Liver (tissue), 3 donors: ENCODE results near the gene EHF.

Source experiments
- ATF3 ChIP-seq: IDR thresholded peaks from 2 replicates; pipeline ENCODE4 v1.6.1; 2016; ENCODE audit warnings: antibody characterized with exemption
- JUND ChIP-seq, 2 donors: IDR thresholded peaks; 2 replicates each; pipeline ENCODE4 v1.6.1; 2016; ENCODE audit warnings: antibody characterized with exemption in 2 of 2
- RAD21 ChIP-seq, 2 donors: IDR thresholded peaks; 2 replicates each; pipeline ENCODE4 v1.6.1; 2016; ENCODE audit warnings: antibody characterized with exemption in 2 of 2, mild to moderate bottlenecking in 2 of 2
- SP1 ChIP-seq: IDR thresholded peaks from 2 replicates; pipeline ENCODE4 v1.6.1; 2018; ENCODE audit warnings: antibody characterized with exemption, mild to moderate bottlenecking
- TF ChIP-seq, protein P1 (sequence below): fragments of 150-350 bp; IDR thresholded peaks from 2 replicates; pipeline ENCODE4 v1.5.1; 2017; ENCODE audit warnings: improper control_type of control experiment, low read depth, low read length; ENCODE audit not compliant: missing input control
- TF ChIP-seq, protein P2 (sequence below): IDR thresholded peaks from 2 replicates; pipeline ENCODE4 v1.6.1; 2016; ENCODE audit warnings: antibody characterized with exemption
- donor health status: healthy.
- donor health status: healthy.

GRCh38 chr11:34620202-34620601, 691 bp upstream of the EHF start:
- no peak for TF ChIP-seq JUND (IDR thresholded peaks at IDR 0.05)
- TF ChIP-seq, protein P1, sequence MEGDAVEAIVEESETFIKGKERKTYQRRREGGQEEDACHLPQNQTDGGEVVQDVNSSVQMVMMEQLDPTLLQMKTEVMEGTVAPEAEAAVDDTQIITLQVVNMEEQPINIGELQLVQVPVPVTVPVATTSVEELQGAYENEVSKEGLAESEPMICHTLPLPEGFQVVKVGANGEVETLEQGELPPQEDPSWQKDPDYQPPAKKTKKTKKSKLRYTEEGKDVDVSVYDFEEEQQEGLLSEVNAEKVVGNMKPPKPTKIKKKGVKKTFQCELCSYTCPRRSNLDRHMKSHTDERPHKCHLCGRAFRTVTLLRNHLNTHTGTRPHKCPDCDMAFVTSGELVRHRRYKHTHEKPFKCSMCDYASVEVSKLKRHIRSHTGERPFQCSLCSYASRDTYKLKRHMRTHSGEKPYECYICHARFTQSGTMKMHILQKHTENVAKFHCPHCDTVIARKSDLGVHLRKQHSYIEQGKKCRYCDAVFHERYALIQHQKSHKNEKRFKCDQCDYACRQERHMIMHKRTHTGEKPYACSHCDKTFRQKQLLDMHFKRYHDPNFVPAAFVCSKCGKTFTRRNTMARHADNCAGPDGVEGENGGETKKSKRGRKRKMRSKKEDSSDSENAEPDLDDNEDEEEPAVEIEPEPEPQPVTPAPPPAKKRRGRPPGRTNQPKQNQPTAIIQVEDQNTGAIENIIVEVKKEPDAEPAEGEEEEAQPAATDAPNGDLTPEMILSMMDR = no peak
- no peak for TF ChIP-seq RAD21 (IDR thresholded peaks at IDR 0.05)
- TF ChIP-seq SP1 = no peak
- TF ChIP-seq, protein P2, sequence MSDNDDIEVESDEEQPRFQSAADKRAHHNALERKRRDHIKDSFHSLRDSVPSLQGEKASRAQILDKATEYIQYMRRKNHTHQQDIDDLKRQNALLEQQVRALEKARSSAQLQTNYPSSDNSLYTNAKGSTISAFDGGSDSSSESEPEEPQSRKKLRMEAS = no peak
- TF ChIP-seq ATF3 = no peak
